Raji (cell line): ENCODE measurements around the gene DAZAP1.

Source experiments
- POLR2A ChIP-seq: IDR thresholded peaks from 2 replicates; pipeline ENCODE4 v1.6.1; 2011; ENCODE audit warnings: low read depth, low read length, control low read depth; ENCODE audit not compliant: insufficient read depth

Gene DAZAP1

GRCh38 chr19:1396768-1397679 lies 10.4 kb upstream of the DAZAP1 start:
- no peak for TF ChIP-seq POLR2A

- no peak for TF ChIP-seq POLR2A
These were observed 9.5 kb upstream of the DAZAP1 start for GRCh38 chr19:1397838-1398237.

GRCh38 chr19:1399079-1399478 lies 8.3 kb upstream of the DAZAP1 start:
- TF ChIP-seq POLR2A = no peak

GRCh38 chr19:1399745-1400144 lies 7.6 kb upstream of the DAZAP1 start:
- no peak for TF ChIP-seq POLR2A

- no peak for TF ChIP-seq POLR2A
These were observed 6.9 kb upstream of the DAZAP1 start for GRCh38 chr19:1400281-1401137.

- peak; percentile 71 for TF ChIP-seq POLR2A
These were observed 6.1 kb upstream of the DAZAP1 start, which contains the start of gene GAMT for GRCh38 chr19:1401138-1401888. TSS of gene GAMT (minus strand) at chr19:1401542. CDS start at chr19:1401476, 66 bp downstream.

GRCh38 chr19:1401889-1402217 lies 5.5 kb upstream of the DAZAP1 start:
- TF ChIP-seq POLR2A = no peak

- no peak for TF ChIP-seq POLR2A
These were observed 4.8 kb upstream of the DAZAP1 start for GRCh38 chr19:1402411-1403070.

GRCh38 chr19:1406774-1407527 lies 435 bp upstream of the DAZAP1 start:
- TF ChIP-seq POLR2A = peak; percentile 90

- TF ChIP-seq POLR2A = no peak
These were observed 1.2 kb downstream of the DAZAP1 start for GRCh38 chr19:1408300-1409203.

GRCh38 chr19:1409204-1410005 lies 2.0 kb downstream of the DAZAP1 start:
- no peak for TF ChIP-seq POLR2A

- no peak for TF ChIP-seq POLR2A
These were observed 2.9 kb downstream of the DAZAP1 start for GRCh38 chr19:1410136-1410786.
